H1 (cell line): ENCODE data around the gene SERPINH1. TPM values are rescaled to one million over a fixed set of nuclear protein-coding genes. Genes with fewer than 3 reads are reported as not detected.

Experiments used
- CTCF ChIA-PET: fragments of 300-600 bp; sonication (Branson Sonifier 250); formaldehyde crosslinking; loops from one replicate; lab custom pipeline; 2021; ENCODE audit not compliant: partially characterized antibody; lab: Charles Lee
- POLR2A ChIA-PET: fragments of 300-600 bp; sonication (Branson Sonifier 250); formaldehyde crosslinking; loops from one replicate; lab custom pipeline; 2021; ENCODE audit warnings: inconsistent platforms; ENCODE audit not compliant: partially characterized antibody; lab: Charles Lee
- DNase-seq, 2 experiments: peaks; one replicate each; pipeline versions ENCODE4 v3.0.0 to v3.0.0-alpha.2; 2010 to 2022; ENCODE audit warnings: low spot score in 2 of 2, low read depth in 1 of 2, mixed read lengths in 1 of 2
- FAIRE-seq: peaks from 2 replicates; lab custom pipeline; 2011; peaks lifted over from hg19 to GRCh38; lab: Jason Lieb, UNC
- H2AFZ ChIP-seq: 2 replicates; pipeline ENCODE4 v1.8.1; 2012; ENCODE audit warnings: low read length, inconsistent platforms
- H2AK5ac ChIP-seq: 2 replicates; pipeline ENCODE4 v1.6.1; 2013; ENCODE audit warnings: low read depth, low read length
- H2BK120ac ChIP-seq: replicated peaks from 2 replicates; pipeline ENCODE3; 2013; ENCODE audit warnings: low read depth, low read length, inconsistent platforms
- H2BK12ac ChIP-seq: 2 replicates; pipeline ENCODE4 v1.6.1; 2013; ENCODE audit warnings: low read depth, low read length
- H2BK15ac ChIP-seq: 2 replicates; pipeline ENCODE4 v1.6.1; 2013; ENCODE audit warnings: low read length
- H2BK20ac ChIP-seq: 2 replicates; pipeline ENCODE4 v1.6.1; 2013; ENCODE audit warnings: low read length
- H2BK5ac ChIP-seq: 2 replicates; pipeline ENCODE4 v1.6.1; 2013; ENCODE audit warnings: low read depth, low read length
- H3K14ac ChIP-seq: 2 replicates; pipeline ENCODE4 v1.6.1; 2013; ENCODE audit warnings: inconsistent platforms; ENCODE audit not compliant: insufficient read length
- H3K18ac ChIP-seq: 2 replicates; pipeline ENCODE4 v1.6.1; 2013; ENCODE audit warnings: low read length; ENCODE audit errors: extremely low read depth
- H3K23ac ChIP-seq: 2 replicates; pipeline ENCODE4 v1.6.1; 2013; ENCODE audit warnings: inconsistent platforms; ENCODE audit not compliant: insufficient read length
- H3K23me2 ChIP-seq: 2 replicates; pipeline ENCODE4 v1.6.1; 2013; ENCODE audit warnings: low read depth, low read length
- H3K27ac ChIP-seq: 2 replicates; pipeline ENCODE4 v1.6.1; 2011; ENCODE audit warnings: low read depth, low read length, inconsistent platforms
- H3K27me3 ChIP-seq, 4 experiments: replicated peaks in 1 of 4; 1 replicate in 1 of 4; 2 replicates in 3 of 4; pipeline versions ENCODE4 v1.6.1 to v1.8.1; 2011 to 2013; ENCODE audit warnings: low read length in 3 of 4, mild to moderate bottlenecking in 3 of 4, inconsistent platforms in 2 of 4, mixed read lengths in 2 of 4, moderate library complexity in 1 of 4; ENCODE audit not compliant: control insufficient read depth in 3 of 4, insufficient read depth in 3 of 4; ENCODE audit errors: extremely low read depth in 1 of 4
- H3K36me3 ChIP-seq, 4 experiments: 2 replicates each; pipeline versions ENCODE4 v1.6.1 to v1.8.1; 2011 to 2013; ENCODE audit warnings: mild to moderate bottlenecking in 4 of 4, low read length in 3 of 4, moderate library complexity in 2 of 4, control low read depth in 1 of 4, inconsistent platforms in 1 of 4; ENCODE audit not compliant: insufficient read depth in 4 of 4, control insufficient read depth in 2 of 4
- H3K4ac ChIP-seq: replicated peaks from 2 replicates; pipeline ENCODE3; 2013; ENCODE audit warnings: low read length, low read depth, mixed read lengths, inconsistent platforms; ENCODE audit not compliant: insufficient read length
- H3K4me1 ChIP-seq, 4 experiments: replicated peaks in 1 of 4; 1 replicate in 1 of 4; 2 replicates in 3 of 4; pipeline versions ENCODE4 v1.6.1 to v1.8.1; 2011 to 2013; ENCODE audit warnings: low read length in 3 of 4, inconsistent platforms in 2 of 4, mixed read lengths in 1 of 4; ENCODE audit not compliant: insufficient read depth in 4 of 4, control insufficient read depth in 3 of 4
- H3K4me2 ChIP-seq, 2 experiments: 2 replicates each; pipeline versions ENCODE4 v1.6.1 to v1.8.1; 2011 to 2013; ENCODE audit warnings: low read depth in 2 of 2, low read length in 2 of 2, control low read depth in 1 of 2, inconsistent platforms in 1 of 2, mild to moderate bottlenecking in 1 of 2; ENCODE audit not compliant: insufficient read depth in 1 of 2
- H3K4me3 ChIP-seq, 4 experiments: fragments of 200-600, 300-600 bp in 1 of 4; sonication (generic), shearing (Covaris generic), sonication (Bioruptor Twin) in 1 of 4; 2 replicates each; pipeline versions ENCODE4 v1.5.1 to v1.8.1; 2011 to 2016; ENCODE audit warnings: low read length in 4 of 4, low read depth in 3 of 4, control low read depth in 2 of 4, inconsistent platforms in 2 of 4, mild to moderate bottlenecking in 2 of 4, mixed read lengths in 1 of 4, moderate library complexity in 1 of 4; ENCODE audit not compliant: insufficient read depth in 2 of 4; ENCODE audit errors: extremely low read depth in 1 of 4
- H3K56ac ChIP-seq: replicated peaks from 2 replicates; pipeline ENCODE3; 2013; ENCODE audit warnings: low read depth, mild to moderate bottlenecking, mixed read lengths, low read length, inconsistent platforms; ENCODE audit not compliant: insufficient read length
- H3K79me1 ChIP-seq: 2 replicates; pipeline ENCODE4 v1.6.1; 2013; ENCODE audit warnings: low read depth, low read length, control low read depth
- H3K79me2 ChIP-seq, 2 experiments: 2 replicates each; pipeline versions ENCODE4 v1.6.1 to v1.8.1; 2012 to 2013; ENCODE audit warnings: low read length in 2 of 2, mild to moderate bottlenecking in 2 of 2, inconsistent platforms in 1 of 2; ENCODE audit not compliant: insufficient read depth in 2 of 2, control insufficient read depth in 1 of 2
- H3K9ac ChIP-seq, 4 experiments: replicated peaks in 1 of 4; 1 replicate in 1 of 4; 2 replicates in 3 of 4; pipeline versions ENCODE4 v1.6.1 to v1.8.1; 2011 to 2013; ENCODE audit warnings: low read depth in 3 of 4, low read length in 3 of 4, control low read depth in 2 of 4, mild to moderate bottlenecking in 2 of 4, moderate library complexity in 2 of 4, inconsistent platforms in 1 of 4; ENCODE audit errors: extremely low read depth in 1 of 4
- H3K9me3 ChIP-seq, 2 experiments: 2 replicates each; pipeline versions ENCODE4 v1.6.1 to v1.8.1; 2012 to 2013; ENCODE audit warnings: mild to moderate bottlenecking in 2 of 2, moderate library complexity in 2 of 2, control low read depth in 1 of 2, inconsistent platforms in 1 of 2, low read depth in 1 of 2, low read length in 1 of 2, mixed read lengths in 1 of 2; ENCODE audit not compliant: insufficient read depth in 2 of 2
- H4K20me1 ChIP-seq, 2 experiments: replicated peaks in 1 of 2; 2 replicates each; pipeline versions ENCODE3 to v1.8.1; 2011 to 2013; ENCODE audit warnings: inconsistent platforms in 2 of 2, low read length in 2 of 2, mild to moderate bottlenecking in 1 of 2; ENCODE audit not compliant: insufficient read depth in 2 of 2, control insufficient read depth in 1 of 2
- H4K5ac ChIP-seq: 2 replicates; pipeline ENCODE4 v1.6.1; 2013; ENCODE audit warnings: low read length, low read depth, mixed read lengths, inconsistent platforms; ENCODE audit not compliant: insufficient read length
- H4K8ac ChIP-seq: 2 replicates; pipeline ENCODE4 v1.8.0; 2013; ENCODE audit warnings: mild to moderate bottlenecking, moderate library complexity, low read length, inconsistent platforms; ENCODE audit not compliant: insufficient read depth; ENCODE audit errors: extremely low read depth
- H4K91ac ChIP-seq: replicated peaks from 2 replicates; pipeline ENCODE3; 2013; ENCODE audit warnings: low read length, mixed read lengths, inconsistent platforms; ENCODE audit not compliant: insufficient read length
- ASH2L ChIP-seq: fragments of 200-600, 300-600 bp; sonication (generic); IDR thresholded peaks from one replicate; pipeline ENCODE4 v1.7.1; 2017; ENCODE audit warnings: low read length
- GTF2F1 ChIP-seq: IDR thresholded peaks from 2 replicates; pipeline ENCODE4 v1.6.1; 2012; ENCODE audit warnings: low read depth, low read length, improper control_type of control experiment, borderline replicate concordance
- POLR2A ChIP-seq, 2 experiments: IDR thresholded peaks; 1 replicate in 1 of 2; 2 replicates in 1 of 2; pipeline ENCODE4 v1.6.1; 2011; ENCODE audit warnings: low read depth in 2 of 2, low read length in 2 of 2, mild to moderate bottlenecking in 2 of 2; ENCODE audit errors: control extremely low read depth in 1 of 2
- SP1 ChIP-seq: IDR thresholded peaks from 2 replicates; pipeline ENCODE4 v1.6.1; 2011; ENCODE audit warnings: low read depth, low read length
- USF2 ChIP-seq: IDR thresholded peaks from 2 replicates; pipeline ENCODE4 v1.6.1; 2011; ENCODE audit warnings: low read length, improper control_type of control experiment
- YY1 ChIP-seq: IDR thresholded peaks from 2 replicates; pipeline ENCODE4 v1.6.1; 2011; ENCODE audit warnings: low read depth, mild to moderate bottlenecking, low read length
- WGBS, 2 experiments: shearing (Covaris generic) in 1 of 2; methylation state at CpG; one replicate each; pipeline versions ENCODE4 v1.1.6 to v1.1.7; 2013 to 2015; ENCODE audit warnings: low lambda C conversion rate in 2 of 2, mixed read lengths in 2 of 2, inconsistent platforms in 1 of 2, low coverage in 1 of 2, missing lambda C conversion rate in 1 of 2; ENCODE audit not compliant: insufficient replicate concordance in 2 of 2, insufficient coverage in 1 of 2, insufficient read length in 1 of 2; ENCODE audit errors: extremely low coverage in 1 of 2, missing lambda C conversion rate in 1 of 2; 5-methylcytosine and 5-hydroxymethylcytosine counted together
- polyA plus RNA-seq, 7 experiments: library from polyadenylated mRNA; depleted of rRNA in 3 of 7; stranded (reverse) in 5 of 7; unstranded in 2 of 7; fragments of >200 nt in 5 of 7; fragments of 200-250 nt in 2 of 7; gene quantifications; 1 replicate in 5 of 7; 2 replicates in 1 of 7; 4 replicates in 1 of 7; pipeline versions ENCODE4 v1.2.1 to v1.2.3, GENCODE V29; 2011 to 2013; ENCODE audit warnings: missing spikeins in 2 of 7, mixed read lengths in 2 of 7
- total RNA-seq: library from RNA; stranded (reverse); fragmentation: NEBNext Ultra II Directional; extraction: Animal tissue kit (Norgen Biotek cat#: 25700); gene quantifications from 2 replicates; pipeline ENCODE4 v1.2.1, GENCODE V29; 2021

Gene SERPINH1
- total and polyA plus RNA-seq, 2 of the 8 experiments (the other 6 are each of a cell fraction or from before 2014, with no cell fraction given) = 420 to 621 TPM

- H3K79me1 ChIP-seq = peaks cover 12% of the 10 kb centered on the region
- FAIRE-seq = no peak
- H2BK5ac ChIP-seq = peak overlapping the region; percentile 87
- CTCF ChIA-PET = interaction anchor here (0.8 to 17.4 kb wide), 11 partner anchors 4 to 178 kb away, joined by 3 to 344 read pairs (median 11); partner anchors contain the start of gene SERPINH1
- peaks cover 11 to 66% of the 10 kb centered on the region in 2 experiments for H3K79me2 ChIP-seq
- no peak overlapping the region for H3K23ac ChIP-seq
- no peak overlapping the region for H2AFZ ChIP-seq
- POLR2A ChIA-PET = interaction anchor here (0.9 to 35.1 kb wide), 7 partner anchors 4 to 293 kb away, joined by 3 to 1120 read pairs (median 3); partner anchors contain the start of gene SERPINH1
- no peak overlapping the region; the same call in 1 of the 2 replicates for H2BK12ac ChIP-seq
- no peak overlapping the region for H4K8ac ChIP-seq
- no peaks in the 10 kb centered on the region for H3K9me3 ChIP-seq
- no peak overlapping the region for H4K5ac ChIP-seq
- no peaks in the 10 kb centered on the region for H3K27me3 ChIP-seq
- H2BK20ac ChIP-seq = no peak overlapping the region
- peak overlapping the region in 1 of 4 experiments; percentile 22; a peak in 2 of 7 replicates for H3K9ac ChIP-seq
- H3K14ac ChIP-seq = no peak overlapping the region
- DNase-seq = no peak
- H3K23me2 ChIP-seq = peaks cover 8% of the 10 kb centered on the region
- H3K4ac ChIP-seq = no peak overlapping the region
- no peak for TF ChIP-seq SP1
- TF ChIP-seq ASH2L = no peak
- TF ChIP-seq USF2 = no peak
- TF ChIP-seq YY1 = no peak
- no peak for TF ChIP-seq POLR2A (IDR thresholded peaks at IDR 0.05; ENCODE audit: control extremely low read depth in 1 of 2, low read depth in 2 of 2, low read length in 2 of 2)
- TF ChIP-seq GTF2F1 = no peak
- H2AK5ac ChIP-seq = no peak overlapping the region; the same call in 1 of the 2 replicates
- 89% methylated on average over 28 of the region's 34 CpGs; no CpG with 5 or more reads in 1 of the 2 experiments for WGBS, 2 experiments
- H3K27ac ChIP-seq = peak overlapping the region; percentile 25; the same call in 1 of the 2 replicates
- H4K20me1 ChIP-seq = peaks cover 10 to 28% of the 10 kb centered on the region in 2 experiments
- H2BK15ac ChIP-seq = no peak overlapping the region
- H3K4me3 ChIP-seq = no peak overlapping the region
- H3K36me3 ChIP-seq = peaks cover 39 to 58% (median 53%) of the 10 kb centered on the region in 4 experiments
- H3K18ac ChIP-seq = no peak overlapping the region
- H3K4me1 ChIP-seq = peaks cover 7 to 35% (median 21%) of the 10 kb centered on the region in 4 experiments
- H3K56ac ChIP-seq = no peak overlapping the region
- H2BK120ac ChIP-seq = no peak overlapping the region
- no peak overlapping the region for H4K91ac ChIP-seq
- no peak overlapping the region for H3K4me2 ChIP-seq
These were observed 4.8 kb downstream of the SERPINH1 start for GRCh38 chr11:75566763-75567279.
